Nephron (organoid): ENCODE results near the gene DGCR6L.
"Not testable (repeated sequence)": the region's sequence is repeated elsewhere in the genome, so short reads cannot be mapped to it uniquely, and the experiment has no call there.

Source experiments
- H3K27ac Mint-ChIP-seq, 3 experiments: 2 replicates each; pipeline ENCODE4 v1.8.0; 2020; ENCODE audit warnings: mixed read lengths in 3 of 3, mild to moderate bottlenecking in 2 of 3, moderate library complexity in 1 of 3
- H3K27me3 Mint-ChIP-seq: 2 replicates; pipeline ENCODE4 v1.8.0; 2021; ENCODE audit warnings: low read depth, mild to moderate bottlenecking, moderate library complexity, mixed read lengths
- H3K36me3 Mint-ChIP-seq: 2 replicates; pipeline ENCODE4 v1.8.0; 2020; ENCODE audit warnings: low read depth, mixed read lengths
- H3K4me1 Mint-ChIP-seq: 2 replicates; pipeline ENCODE4 v1.8.0; 2020; ENCODE audit warnings: mixed read lengths
- H3K4me3 Mint-ChIP-seq, 3 experiments: 2 replicates each; pipeline ENCODE4 v1.8.0; 2020; ENCODE audit warnings: mild to moderate bottlenecking in 3 of 3, mixed read lengths in 3 of 3, moderate library complexity in 2 of 3
- H3K9me3 Mint-ChIP-seq: 2 replicates; pipeline ENCODE4 v1.8.0; 2020; ENCODE audit warnings: mixed read lengths
- TF ChIP-seq, protein P1 (sequence below), 3 experiments: fragments of 200-600 bp; sonication (generic); IDR thresholded peaks; one replicate each; pipeline ENCODE4 v1.5.0; 2021; ENCODE audit warnings: antibody characterized with exemption in 3 of 3; ENCODE audit not compliant: unreplicated experiment in 3 of 3

DGCR6L gene

DNA sequence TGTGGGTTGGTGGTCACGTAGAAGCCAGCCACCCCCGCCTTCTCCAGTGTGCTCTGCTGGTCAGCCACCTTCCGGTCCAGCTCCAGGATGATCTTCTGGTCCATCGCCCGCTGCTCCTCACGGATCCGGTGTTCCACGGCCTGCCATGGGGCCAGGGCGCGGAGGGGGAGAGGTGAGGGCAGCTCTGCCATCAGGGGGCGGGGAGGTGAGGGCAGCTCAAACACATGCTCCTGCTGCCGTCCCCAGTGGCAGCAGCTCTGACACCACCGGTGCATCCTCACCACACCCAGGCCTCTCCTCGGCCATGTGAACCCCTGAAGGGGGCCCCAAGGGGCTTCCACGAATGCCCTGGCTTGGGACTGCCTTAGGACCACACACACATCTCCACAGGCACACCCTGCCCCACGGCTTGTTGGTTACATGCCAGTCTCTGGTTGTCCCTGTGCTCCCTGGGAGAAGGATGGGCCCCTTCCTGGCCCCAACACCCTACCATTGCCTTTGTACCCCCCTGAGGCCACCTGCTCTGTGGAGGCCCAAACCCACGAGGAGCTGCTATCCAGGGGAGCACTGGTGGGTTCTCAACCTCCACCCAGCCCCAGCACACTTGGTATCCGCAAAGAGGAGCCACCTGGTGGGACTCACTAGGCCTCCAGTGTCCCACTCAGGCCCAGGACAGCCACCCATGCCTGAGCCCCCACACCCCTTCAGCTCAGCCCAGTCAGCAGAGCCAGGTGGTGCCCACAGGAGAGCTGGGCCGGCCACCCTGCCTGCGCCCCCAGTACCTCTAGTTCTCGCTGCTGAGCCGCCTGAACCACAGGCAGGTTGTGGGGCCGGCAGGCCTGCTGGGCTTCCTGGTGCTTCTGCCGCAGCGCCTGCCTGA, 4.3 kb downstream of the DGCR6L start:
- Mint-ChIP-seq H3K4me3 (no peak overlapping the region), H3K36me3 (no peaks in the 10 kb centered on the region), H3K27me3 (peaks cover 4% of the 10 kb centered on the region), H3K27ac (no peak overlapping the region), H3K9me3 (no peaks in the 10 kb centered on the region), H3K4me1 (peaks cover 17% of the 10 kb centered on the region)
- TF ChIP-seq, protein P1, sequence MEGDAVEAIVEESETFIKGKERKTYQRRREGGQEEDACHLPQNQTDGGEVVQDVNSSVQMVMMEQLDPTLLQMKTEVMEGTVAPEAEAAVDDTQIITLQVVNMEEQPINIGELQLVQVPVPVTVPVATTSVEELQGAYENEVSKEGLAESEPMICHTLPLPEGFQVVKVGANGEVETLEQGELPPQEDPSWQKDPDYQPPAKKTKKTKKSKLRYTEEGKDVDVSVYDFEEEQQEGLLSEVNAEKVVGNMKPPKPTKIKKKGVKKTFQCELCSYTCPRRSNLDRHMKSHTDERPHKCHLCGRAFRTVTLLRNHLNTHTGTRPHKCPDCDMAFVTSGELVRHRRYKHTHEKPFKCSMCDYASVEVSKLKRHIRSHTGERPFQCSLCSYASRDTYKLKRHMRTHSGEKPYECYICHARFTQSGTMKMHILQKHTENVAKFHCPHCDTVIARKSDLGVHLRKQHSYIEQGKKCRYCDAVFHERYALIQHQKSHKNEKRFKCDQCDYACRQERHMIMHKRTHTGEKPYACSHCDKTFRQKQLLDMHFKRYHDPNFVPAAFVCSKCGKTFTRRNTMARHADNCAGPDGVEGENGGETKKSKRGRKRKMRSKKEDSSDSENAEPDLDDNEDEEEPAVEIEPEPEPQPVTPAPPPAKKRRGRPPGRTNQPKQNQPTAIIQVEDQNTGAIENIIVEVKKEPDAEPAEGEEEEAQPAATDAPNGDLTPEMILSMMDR (IDR thresholded peaks at IDR 0.05; ENCODE audit: unreplicated experiment in 3 of 3), result no peak

DNA sequence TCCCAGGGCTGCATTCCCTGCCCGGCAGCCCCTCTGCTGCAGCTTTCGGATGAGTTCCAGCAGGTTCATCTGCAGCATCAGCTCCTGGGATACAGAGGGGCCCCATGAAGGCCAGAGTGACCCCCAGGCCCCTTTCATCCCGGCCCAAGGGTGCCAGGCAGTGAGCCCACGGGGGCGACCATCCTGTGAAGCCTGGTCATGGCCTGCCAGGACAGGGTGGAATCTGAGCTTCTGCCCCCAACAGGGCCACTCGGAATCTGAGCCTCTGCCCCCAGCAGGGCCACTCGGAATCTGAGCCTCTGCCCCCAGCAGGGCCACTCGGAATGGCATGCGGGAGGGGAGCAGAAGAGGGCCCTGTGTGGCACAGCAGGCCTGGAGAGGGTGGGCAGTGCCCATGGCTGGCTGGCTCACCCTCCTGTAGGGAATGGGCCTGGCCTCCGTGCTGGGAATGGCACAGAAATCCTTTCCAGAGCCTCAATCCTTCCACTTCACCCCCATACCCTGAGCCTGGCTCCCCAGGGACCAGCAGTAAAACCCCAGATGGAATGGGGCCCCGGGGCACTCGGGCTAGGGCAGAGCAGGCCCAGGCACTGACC, 5.0 kb downstream of the DGCR6L start:
- peaks cover 16% of the 10 kb centered on the region for H3K4me1 Mint-ChIP-seq
- H3K4me3 Mint-ChIP-seq, H3K27me3 Mint-ChIP-seq, H3K9me3 Mint-ChIP-seq, H3K27ac Mint-ChIP-seq, H3K36me3 Mint-ChIP-seq: not testable (repeated sequence)

DNA sequence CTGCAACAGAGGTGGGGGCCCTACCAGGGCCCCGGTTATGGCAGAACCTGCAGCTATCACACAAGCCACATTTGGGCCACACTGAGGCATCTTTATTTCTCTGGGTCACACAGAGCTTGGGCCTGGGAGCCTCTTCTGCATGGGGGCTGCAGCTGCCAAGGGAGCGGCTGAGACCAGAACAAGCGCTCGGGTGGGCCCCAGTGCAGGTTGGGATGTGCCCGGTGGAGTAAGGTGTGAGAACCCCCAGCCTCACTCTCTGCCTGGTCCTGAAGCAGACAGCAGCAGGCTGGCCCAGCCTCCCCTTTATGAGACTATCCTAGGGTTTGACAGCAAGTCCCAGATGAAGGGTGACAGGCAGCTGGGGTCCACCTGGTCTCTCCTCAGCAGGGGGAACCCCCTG, 5.7 kb downstream of the DGCR6L start:
- not testable (repeated sequence) for H3K27me3 Mint-ChIP-seq, H3K4me3 Mint-ChIP-seq
- H3K4me1 Mint-ChIP-seq, result peaks cover 16% of the 10 kb centered on the region

DNA sequence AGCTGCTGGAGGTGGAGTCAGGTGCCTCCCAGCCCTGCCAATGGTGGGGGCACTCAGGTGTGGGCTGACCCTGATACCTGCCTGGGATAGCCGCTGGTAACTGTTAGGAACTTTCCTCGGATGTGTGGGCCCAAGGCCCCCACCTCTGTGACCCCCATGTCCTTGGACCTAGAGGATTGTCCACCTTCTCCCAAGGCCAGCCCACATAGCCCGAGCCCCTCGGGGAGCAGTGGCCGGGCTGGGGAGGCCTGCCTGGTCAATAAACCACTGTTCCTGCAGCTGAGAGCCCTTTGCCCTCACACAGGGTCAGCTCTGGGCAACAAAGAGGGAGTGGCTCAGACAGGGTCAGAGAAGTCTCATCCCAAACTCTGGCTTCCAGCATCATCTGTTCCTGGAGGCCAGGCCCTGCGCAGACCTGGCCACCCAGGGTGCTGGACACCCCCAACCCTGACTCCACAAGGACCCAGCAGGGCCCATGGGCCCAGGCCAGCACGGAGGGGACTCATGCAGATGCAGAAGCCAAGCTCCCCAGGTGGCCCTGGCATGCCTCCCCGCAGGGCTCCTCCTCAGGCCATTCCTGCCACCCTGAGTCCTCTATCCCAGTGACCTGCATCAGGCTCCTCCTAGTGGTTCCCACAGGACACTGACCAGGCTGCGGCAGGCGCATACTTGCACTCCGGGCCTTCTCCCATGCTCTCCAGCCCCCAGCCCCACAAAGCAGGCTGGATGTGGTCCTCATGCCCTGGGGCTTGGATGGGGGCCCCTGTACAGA, 6.4 kb downstream of the DGCR6L start:
- peaks cover 18% of the 10 kb centered on the region for H3K4me1 Mint-ChIP-seq
- not testable (repeated sequence) for H3K27ac Mint-ChIP-seq, H3K9me3 Mint-ChIP-seq, H3K27me3 Mint-ChIP-seq, H3K4me3 Mint-ChIP-seq, H3K36me3 Mint-ChIP-seq
- TF ChIP-seq, protein P1 (IDR thresholded peaks at IDR 0.05; ENCODE audit: unreplicated experiment in 3 of 3), result peak in 1 of 3 experiments; percentile 8

More for the DNA sequence above, 5.7 kb downstream of the DGCR6L start:
- not testable (repeated sequence) for H3K36me3 Mint-ChIP-seq, H3K9me3 Mint-ChIP-seq, H3K27ac Mint-ChIP-seq

DNA sequence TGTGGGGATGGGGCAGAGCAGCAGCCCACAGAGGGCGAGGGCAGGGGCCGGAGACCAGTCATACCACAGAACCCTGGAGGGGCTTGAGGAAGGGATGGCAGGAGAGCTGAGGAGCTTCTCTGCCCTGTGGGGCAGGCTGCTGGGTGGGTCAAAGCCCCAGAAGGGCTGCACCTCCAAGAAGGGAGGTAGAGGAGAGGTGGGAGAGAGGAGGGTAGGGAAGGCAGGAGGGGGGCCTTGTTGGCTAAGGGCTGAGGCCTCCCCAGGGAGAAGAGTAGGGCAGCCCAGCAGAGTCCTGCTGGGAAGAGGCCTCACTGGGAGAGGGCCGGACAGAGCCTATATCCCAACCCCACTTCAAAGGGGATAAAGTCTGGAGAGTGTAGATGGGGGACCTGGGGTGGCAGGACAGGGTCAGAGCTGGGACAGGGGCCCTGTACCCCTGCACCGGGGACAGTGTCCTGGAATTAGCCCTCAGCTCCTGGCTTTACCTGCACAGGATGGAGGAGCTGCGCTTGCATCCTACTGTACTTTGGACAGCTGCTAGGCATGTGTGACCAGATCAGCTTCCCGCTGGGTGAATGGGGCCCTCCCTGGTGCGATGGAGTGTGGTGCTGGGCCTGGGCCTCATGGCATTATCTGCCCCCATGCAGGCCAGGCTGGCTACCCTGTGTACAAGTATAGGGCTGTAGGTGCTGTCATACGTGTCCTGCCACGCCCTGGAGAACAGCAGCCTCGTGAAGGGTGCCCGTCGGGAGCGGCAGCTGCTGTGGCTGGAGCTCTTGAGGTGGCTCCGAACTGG, 7.3 kb downstream of the DGCR6L start:
- TF ChIP-seq, protein P1 (IDR thresholded peaks at IDR 0.05; ENCODE audit: unreplicated experiment in 3 of 3), result no peak
- Mint-ChIP-seq H3K27me3 (peaks cover 4% of the 10 kb centered on the region), H3K27ac (no peak overlapping the region), H3K4me3 (no peak overlapping the region), H3K4me1 (peaks cover 13% of the 10 kb centered on the region), H3K36me3 (no peaks in the 10 kb centered on the region), H3K9me3 (no peaks in the 10 kb centered on the region)

DNA sequence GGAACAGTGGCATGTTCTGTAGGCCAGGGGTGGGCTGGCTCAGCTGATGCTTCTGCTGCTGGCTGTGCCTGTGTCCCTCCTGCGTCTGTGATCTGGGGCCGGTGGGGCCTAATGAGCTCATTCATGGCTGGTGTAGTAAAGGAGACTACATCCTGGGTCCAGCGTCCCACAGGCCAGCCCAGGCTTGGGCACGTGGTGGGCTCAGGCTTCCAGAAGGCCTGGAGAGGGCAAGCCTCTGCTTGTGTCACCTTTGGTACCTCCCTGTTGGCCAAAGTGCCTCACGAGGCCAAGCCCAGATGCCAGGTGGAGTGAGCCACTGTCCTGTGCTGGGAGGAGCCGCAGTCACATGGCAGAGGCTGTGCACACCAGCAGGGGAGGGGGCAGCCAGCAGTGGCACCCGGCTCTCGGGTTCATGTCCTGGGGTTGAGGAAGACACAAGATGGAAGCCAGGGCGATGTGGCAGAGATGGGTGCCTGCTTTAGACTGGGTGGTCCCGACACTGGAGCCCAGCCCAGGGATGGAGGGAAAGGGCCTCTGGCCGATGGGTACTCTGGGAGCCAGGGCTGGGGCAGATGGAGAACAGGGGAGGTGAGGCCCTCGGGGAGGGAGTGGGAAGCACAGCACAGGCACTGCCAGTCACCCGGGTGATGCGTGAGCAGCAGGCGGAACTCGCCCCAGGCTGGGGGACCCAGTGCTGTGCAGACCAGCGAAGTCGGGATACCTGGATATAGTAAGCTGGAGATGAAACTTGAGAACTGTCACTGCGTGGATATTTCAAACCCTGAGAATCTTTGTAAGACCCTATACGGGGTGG, 8.4 kb downstream of the DGCR6L start:
- not testable (repeated sequence) for H3K27ac Mint-ChIP-seq, H3K27me3 Mint-ChIP-seq, H3K4me3 Mint-ChIP-seq, H3K36me3 Mint-ChIP-seq, H3K4me1 Mint-ChIP-seq, H3K9me3 Mint-ChIP-seq

DNA sequence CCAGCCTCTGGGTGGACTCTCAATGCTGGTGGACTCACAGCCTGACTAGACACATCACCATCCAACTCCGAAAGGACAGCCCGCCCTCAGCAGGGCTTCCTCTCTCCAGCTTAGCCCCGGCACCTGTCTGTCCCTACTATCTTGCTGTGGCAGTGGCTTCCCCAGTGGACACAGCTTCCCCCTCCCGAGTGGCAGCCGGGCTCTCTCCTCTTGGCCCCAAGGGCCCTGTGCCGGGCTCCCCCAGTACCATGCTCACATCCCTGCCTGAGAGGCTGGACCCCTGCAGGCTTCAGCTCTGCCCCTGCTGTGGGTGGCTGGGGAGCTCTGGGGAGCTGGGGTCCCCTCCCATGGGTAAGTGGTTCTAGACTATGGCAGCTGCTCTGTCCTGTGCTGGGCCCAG, 9.1 kb downstream of the DGCR6L start:
- H3K27me3 Mint-ChIP-seq, H3K4me3 Mint-ChIP-seq, H3K36me3 Mint-ChIP-seq, H3K27ac Mint-ChIP-seq, H3K4me1 Mint-ChIP-seq, H3K9me3 Mint-ChIP-seq: not testable (repeated sequence)

DNA sequence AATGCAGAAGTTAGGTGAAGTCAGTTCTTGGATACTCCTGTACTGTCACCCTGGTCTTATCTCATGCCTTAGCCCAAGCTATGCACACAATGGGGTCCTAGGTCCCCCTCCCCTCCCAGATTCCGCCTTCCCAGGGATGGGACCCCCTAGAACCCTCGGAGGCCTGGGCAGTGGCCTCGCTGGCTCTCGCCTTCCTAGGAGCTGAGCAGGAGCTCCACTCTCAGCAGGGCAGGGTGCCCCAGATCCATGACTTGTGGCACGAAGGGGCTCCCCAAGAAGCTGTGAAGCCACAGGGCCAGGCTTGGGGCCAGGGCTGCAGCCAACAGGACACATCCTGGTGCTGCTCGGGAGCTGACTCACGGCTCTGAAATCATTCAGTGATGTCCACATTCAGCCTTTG, 9.7 kb downstream of the DGCR6L start:
- H3K9me3 Mint-ChIP-seq, H3K4me3 Mint-ChIP-seq, H3K36me3 Mint-ChIP-seq, H3K4me1 Mint-ChIP-seq, H3K27me3 Mint-ChIP-seq, H3K27ac Mint-ChIP-seq: not testable (repeated sequence)

DNA sequence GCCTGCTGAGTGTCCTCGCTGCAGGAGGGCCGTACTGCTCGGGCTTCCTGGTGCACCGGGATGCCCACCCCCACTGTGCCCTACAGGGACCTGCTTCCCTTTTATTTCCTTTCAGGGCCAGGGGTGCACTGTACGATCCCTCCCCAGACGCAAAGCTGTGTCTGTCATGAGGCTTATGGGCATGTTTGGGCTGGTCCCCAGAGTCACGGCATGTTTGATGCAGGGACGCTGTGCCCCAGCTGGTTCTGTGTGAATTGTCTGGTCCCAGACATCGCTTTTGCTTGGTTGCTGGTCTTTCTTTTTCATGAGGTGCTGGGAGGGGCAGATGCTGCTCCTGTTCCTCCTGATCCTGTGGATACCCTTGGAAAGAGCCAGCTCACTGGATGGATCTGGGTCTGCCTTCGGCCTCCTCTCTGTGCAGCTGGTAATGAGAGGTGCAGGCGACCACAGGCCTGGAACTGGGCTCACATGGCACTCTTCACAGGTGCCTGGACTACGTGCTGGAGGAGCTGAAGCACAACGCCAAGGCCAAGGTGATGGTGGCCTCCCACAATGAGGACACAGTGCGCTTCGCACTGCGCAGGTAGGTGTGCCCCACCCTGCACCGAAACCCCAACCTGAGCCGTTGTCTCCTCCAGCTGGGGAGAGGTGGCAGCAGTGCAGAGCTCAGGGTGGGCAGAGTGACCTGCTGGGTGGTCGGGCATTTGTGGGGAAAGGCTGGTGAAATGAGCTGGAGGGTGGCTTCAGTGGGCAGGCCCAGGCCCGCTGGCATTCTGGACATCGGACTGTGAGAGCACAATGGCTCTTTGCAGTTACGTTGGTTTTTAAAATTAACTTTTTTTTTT, 10.8 kb downstream of the DGCR6L start:
- H3K4me3 Mint-ChIP-seq, H3K36me3 Mint-ChIP-seq, H3K4me1 Mint-ChIP-seq, H3K27me3 Mint-ChIP-seq, H3K27ac Mint-ChIP-seq, H3K9me3 Mint-ChIP-seq: not testable (repeated sequence)
